ENCODE measurements around the gene LENG1.
"Not testable (repeated sequence)": the region's sequence is repeated elsewhere in the genome, so short reads cannot be mapped to it uniquely, and the experiment has no call there.

Gene LENG1

GRCh38 chr19:54204767-54205468, 45.4 kb upstream of the LENG1 start:
- TF ChIP-seq CTCF (IDR thresholded peaks at IDR 0.05; ENCODE audit: extremely low read depth, missing control alignments), result no peak

GRCh38 chr19:54203151-54203611, 43.7 kb upstream of the LENG1 start:
- no peak for TF ChIP-seq CTCF (IDR thresholded peaks at IDR 0.05; ENCODE audit: extremely low read depth, missing control alignments)

More at GRCh38 chr19:54204767-54205468, 45.4 kb upstream of the LENG1 start:
- DNase-seq (ENCODE audit: low spot score), result no peak

GRCh38 chr19:54201980-54202379, 42.5 kb upstream of the LENG1 start:
- TF ChIP-seq CTCF (IDR thresholded peaks at IDR 0.05; ENCODE audit: extremely low read depth, missing control alignments), result no peak
- DNase-seq (ENCODE audit: low spot score), result no peak

More at GRCh38 chr19:54203151-54203611, 43.7 kb upstream of the LENG1 start:
- DNase-seq (ENCODE audit: low spot score), result no peak

- no peak for TF ChIP-seq CTCF (IDR thresholded peaks at IDR 0.05; ENCODE audit: extremely low read depth, missing control alignments)
- DNase-seq (ENCODE audit: low spot score), result no peak
Measured at GRCh38 chr19:54201172-54201701, 41.7 kb upstream of the LENG1 start.

GRCh38 chr19:54199401-54199800, 39.9 kb upstream of the LENG1 start:
- TF ChIP-seq CTCF (IDR thresholded peaks at IDR 0.05; ENCODE audit: extremely low read depth, missing control alignments), result no peak
- DNase-seq (ENCODE audit: low spot score), result no peak

- DNase-seq (ENCODE audit: low spot score), result no peak
- TF ChIP-seq CTCF (IDR thresholded peaks at IDR 0.05; ENCODE audit: extremely low read depth, missing control alignments), result no peak
Measured at GRCh38 chr19:54197121-54197520, 37.6 kb upstream of the LENG1 start.

GRCh38 chr19:54196536-54196935, 37.0 kb upstream of the LENG1 start:
- DNase-seq (ENCODE audit: low spot score), result no peak
- no peak for TF ChIP-seq CTCF (IDR thresholded peaks at IDR 0.05; ENCODE audit: extremely low read depth, missing control alignments)

GRCh38 chr19:54194463-54194862, 34.9 kb upstream of the LENG1 start:
- not testable (repeated sequence) for DNase-seq (ENCODE audit: low spot score)
